Germinal center (tissue), 1 donor: ENCODE results near the gene FAM25G.
"Not testable (repeated sequence)": the region's sequence is repeated elsewhere in the genome, so short reads cannot be mapped to it uniquely, and the experiment has no call there.

ENCODE experiments used
- DNase-seq: peaks from one replicate; pipeline ENCODE4 v3.0.0; 2012; ENCODE audit warnings: mixed read lengths, low spot score

FAM25G gene

GRCh38 chr10:47465216-47465917, 26.1 kb downstream of the FAM25G start:
- DNase-seq: not testable (repeated sequence)

GRCh38 chr10:47462577-47463358, 28.7 kb downstream of the FAM25G start:
- not testable (repeated sequence) for DNase-seq

GRCh38 chr10:47461261-47461687, 30.2 kb downstream of the FAM25G start:
- DNase-seq: not testable (repeated sequence)

GRCh38 chr10:47458466-47459154, 32.9 kb downstream of the FAM25G start:
- no peak for DNase-seq

GRCh38 chr10:47457826-47458225, 33.7 kb downstream of the FAM25G start:
- DNase-seq: no peak

GRCh38 chr10:47457528-47457820, 34.0 kb downstream of the FAM25G start:
- DNase-seq: no peak

- no peak for DNase-seq
Measured at GRCh38 chr10:47456794-47457527, 34.5 kb downstream of the FAM25G start.

GRCh38 chr10:47456079-47456785, 35.3 kb downstream of the FAM25G start:
- DNase-seq: no peak

- DNase-seq: not testable (repeated sequence)
Measured at GRCh38 chr10:47455350-47456078, 36.0 kb downstream of the FAM25G start.

GRCh38 chr10:47454780-47455058, 36.8 kb downstream of the FAM25G start:
- DNase-seq: no peak

- no peak for DNase-seq
Measured at GRCh38 chr10:47454008-47454779, 37.3 kb downstream of the FAM25G start.

GRCh38 chr10:47453141-47454007, 38.1 kb downstream of the FAM25G start:
- DNase-seq: no peak

GRCh38 chr10:47452495-47453140, 38.9 kb downstream of the FAM25G start:
- no peak for DNase-seq

- DNase-seq: no peak
Measured at GRCh38 chr10:47451998-47452494, 39.5 kb downstream of the FAM25G start.

GRCh38 chr10:47451273-47451997, 40.1 kb downstream of the FAM25G start:
- no peak for DNase-seq

- no peak for DNase-seq
Measured at GRCh38 chr10:47450442-47450841, 41.1 kb downstream of the FAM25G start.

- DNase-seq: no peak
Measured at GRCh38 chr10:47449979-47450378, 41.5 kb downstream of the FAM25G start.
